Esophagus muscularis mucosa (tissue), 3 donors: Measurements from ENCODE around the gene PDLIM4.

ENCODE experiments used
- POLR2A ChIP-seq: fragments of 450-650 bp; IDR thresholded peaks from one replicate; pipeline ENCODE4 v1.6.1; 2017; ENCODE audit warnings: antibody characterized with exemption, moderate library complexity, mild to moderate bottlenecking, low read depth
- POLR2AphosphoS5 ChIP-seq, 2 donors: sonication (generic); formaldehyde crosslinking; IDR thresholded peaks; one replicate each; pipeline ENCODE4 v1.6.1; 2017; ENCODE audit warnings: antibody characterized with exemption in 2 of 2
- TF ChIP-seq, protein P1 (sequence below), 3 experiments: fragments of 200-600 bp in 2 of 3; fragments of 450-650 bp in 1 of 3; sonication (generic) in 2 of 3; IDR thresholded peaks; one replicate each; pipeline ENCODE4 v1.5.1; 2017 to 2019; ENCODE audit warnings: antibody characterized with exemption in 3 of 3, mild to moderate bottlenecking in 2 of 3, moderate library complexity in 1 of 3

DNA sequence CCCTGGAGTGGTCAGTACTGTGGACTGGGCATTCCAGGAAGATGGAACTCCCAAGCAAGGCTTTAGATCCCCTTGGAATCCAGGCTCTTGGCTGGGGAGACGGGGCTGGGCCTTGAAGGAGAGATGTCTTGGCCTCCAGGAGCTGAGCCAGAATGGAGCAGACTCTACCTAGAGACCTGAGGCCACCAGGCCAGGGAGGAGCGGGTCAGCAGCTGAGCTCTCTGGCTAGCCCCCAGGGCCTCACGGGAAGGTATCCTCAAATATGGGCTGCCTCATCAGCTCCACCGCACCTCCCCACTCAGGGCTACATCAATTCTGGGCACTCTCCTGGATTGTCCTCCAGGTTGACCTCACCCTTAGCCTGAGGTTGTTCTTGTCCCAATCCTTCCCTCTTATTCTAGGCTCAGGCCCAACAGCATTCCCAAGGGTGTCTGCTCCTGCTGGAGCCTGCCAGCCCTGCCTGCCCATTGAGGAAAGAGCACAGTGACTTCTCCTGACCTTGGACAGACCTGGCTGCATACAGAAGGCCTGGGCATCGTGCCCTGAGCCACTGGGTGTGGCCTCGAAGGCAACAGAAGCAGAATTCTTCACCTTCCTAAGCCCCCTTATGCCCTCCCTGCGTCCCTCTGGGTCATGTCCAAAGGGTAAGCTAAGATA is 3.0 kb upstream of the PDLIM4 start:
- TF ChIP-seq, protein P1, sequence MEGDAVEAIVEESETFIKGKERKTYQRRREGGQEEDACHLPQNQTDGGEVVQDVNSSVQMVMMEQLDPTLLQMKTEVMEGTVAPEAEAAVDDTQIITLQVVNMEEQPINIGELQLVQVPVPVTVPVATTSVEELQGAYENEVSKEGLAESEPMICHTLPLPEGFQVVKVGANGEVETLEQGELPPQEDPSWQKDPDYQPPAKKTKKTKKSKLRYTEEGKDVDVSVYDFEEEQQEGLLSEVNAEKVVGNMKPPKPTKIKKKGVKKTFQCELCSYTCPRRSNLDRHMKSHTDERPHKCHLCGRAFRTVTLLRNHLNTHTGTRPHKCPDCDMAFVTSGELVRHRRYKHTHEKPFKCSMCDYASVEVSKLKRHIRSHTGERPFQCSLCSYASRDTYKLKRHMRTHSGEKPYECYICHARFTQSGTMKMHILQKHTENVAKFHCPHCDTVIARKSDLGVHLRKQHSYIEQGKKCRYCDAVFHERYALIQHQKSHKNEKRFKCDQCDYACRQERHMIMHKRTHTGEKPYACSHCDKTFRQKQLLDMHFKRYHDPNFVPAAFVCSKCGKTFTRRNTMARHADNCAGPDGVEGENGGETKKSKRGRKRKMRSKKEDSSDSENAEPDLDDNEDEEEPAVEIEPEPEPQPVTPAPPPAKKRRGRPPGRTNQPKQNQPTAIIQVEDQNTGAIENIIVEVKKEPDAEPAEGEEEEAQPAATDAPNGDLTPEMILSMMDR (IDR thresholded peaks at IDR 0.05), result no peak
- no peak for TF ChIP-seq POLR2A
- TF ChIP-seq POLR2AphosphoS5 (IDR thresholded peaks at IDR 0.05), result peak in 1 of 2 donors; percentile 65
